ENCODE results near the gene MYO1D.

The MYO1D gene

DNA sequence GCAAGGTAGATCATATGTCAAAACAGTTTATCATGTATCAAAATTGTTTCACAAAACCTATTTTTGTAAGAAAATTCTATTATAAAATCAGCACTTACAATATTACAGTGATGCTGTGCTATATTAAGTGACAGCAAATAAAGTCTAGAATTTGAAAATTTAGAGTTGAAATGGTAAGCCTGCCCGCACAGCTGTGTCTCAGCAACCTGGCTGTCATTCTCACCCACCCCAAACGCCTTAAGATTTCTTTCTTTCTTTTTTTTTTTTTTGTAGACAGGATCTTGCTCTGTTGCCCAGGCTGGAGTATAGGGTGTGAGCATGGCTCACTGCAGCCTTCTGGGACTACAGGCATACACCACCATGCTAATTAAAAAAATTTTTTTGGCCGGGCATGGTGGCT, 363.3 kb downstream of the MYO1D start:
- Histone ChIP-seq H3K27ac (ENCODE audit: low read length) (no peak overlapping the region), H4K20me1 (ENCODE audit: insufficient read depth, low read length) (peaks cover 32% of the 10 kb centered on the region), H3K9ac (ENCODE audit: low read length) (no peak overlapping the region), H3K4me1 (ENCODE audit: low read length) (peaks cover 43% of the 10 kb centered on the region), H3K27me3 (ENCODE audit: low read depth, low read length) (peaks cover 12% of the 10 kb centered on the region), H3K4me3 (ENCODE audit: low read length) (no peak overlapping the region), H3K36me3 (replicated peaks; ENCODE audit: low read depth, low read length) (peaks cover 5% of the 10 kb centered on the region), H3K4me2 (ENCODE audit: low read length) (no peak overlapping the region), H3K79me2 (ENCODE audit: low read length) (no peaks in the 10 kb centered on the region), H3K9me3 (ENCODE audit: insufficient read depth, low read length) (no peaks in the 10 kb centered on the region), H2AFZ (ENCODE audit: low read depth, low read length) (no peak overlapping the region)
- TF ChIP-seq EZH2phosphoT487 (IDR thresholded peaks at IDR 0.05; ENCODE audit: low read depth) = no peak
- TF ChIP-seq, protein P1, sequence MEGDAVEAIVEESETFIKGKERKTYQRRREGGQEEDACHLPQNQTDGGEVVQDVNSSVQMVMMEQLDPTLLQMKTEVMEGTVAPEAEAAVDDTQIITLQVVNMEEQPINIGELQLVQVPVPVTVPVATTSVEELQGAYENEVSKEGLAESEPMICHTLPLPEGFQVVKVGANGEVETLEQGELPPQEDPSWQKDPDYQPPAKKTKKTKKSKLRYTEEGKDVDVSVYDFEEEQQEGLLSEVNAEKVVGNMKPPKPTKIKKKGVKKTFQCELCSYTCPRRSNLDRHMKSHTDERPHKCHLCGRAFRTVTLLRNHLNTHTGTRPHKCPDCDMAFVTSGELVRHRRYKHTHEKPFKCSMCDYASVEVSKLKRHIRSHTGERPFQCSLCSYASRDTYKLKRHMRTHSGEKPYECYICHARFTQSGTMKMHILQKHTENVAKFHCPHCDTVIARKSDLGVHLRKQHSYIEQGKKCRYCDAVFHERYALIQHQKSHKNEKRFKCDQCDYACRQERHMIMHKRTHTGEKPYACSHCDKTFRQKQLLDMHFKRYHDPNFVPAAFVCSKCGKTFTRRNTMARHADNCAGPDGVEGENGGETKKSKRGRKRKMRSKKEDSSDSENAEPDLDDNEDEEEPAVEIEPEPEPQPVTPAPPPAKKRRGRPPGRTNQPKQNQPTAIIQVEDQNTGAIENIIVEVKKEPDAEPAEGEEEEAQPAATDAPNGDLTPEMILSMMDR (IDR thresholded peaks at IDR 0.05; ENCODE audit: low read depth, low read length) = no peak

DNA sequence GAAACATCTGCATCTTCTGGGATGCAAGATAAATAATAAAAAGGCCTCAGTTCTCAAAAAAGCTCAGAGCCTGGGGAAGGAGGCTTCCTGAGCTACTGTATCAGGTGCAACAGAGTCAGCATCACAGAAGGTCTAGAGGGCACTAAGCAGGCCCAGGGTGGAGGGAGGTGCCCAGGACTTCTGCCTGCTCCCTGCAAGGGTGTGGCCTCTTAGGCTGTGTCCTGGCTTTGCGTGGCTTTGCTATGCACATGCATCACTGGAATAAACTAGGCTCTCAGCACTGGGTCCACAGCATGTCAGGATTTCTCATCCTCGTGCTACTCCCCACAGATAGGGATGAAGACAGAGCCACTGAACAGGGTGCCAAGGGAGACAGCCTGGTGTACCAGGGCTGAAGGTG, 364.6 kb downstream of the MYO1D start:
- H3K27me3 ChIP-seq (ENCODE audit: low read depth, low read length) = peaks cover 6% of the 10 kb centered on the region; the same call in 1 of the 2 replicates
- no peak for TF ChIP-seq EZH2phosphoT487 (IDR thresholded peaks at IDR 0.05; ENCODE audit: low read depth)
- TF ChIP-seq, protein P1 (IDR thresholded peaks at IDR 0.05; ENCODE audit: low read depth, low read length) = no peak
- peaks cover 20% of the 10 kb centered on the region for H4K20me1 ChIP-seq (ENCODE audit: insufficient read depth, low read length)
- H3K36me3 ChIP-seq (replicated peaks; ENCODE audit: low read depth, low read length) = peaks cover 5% of the 10 kb centered on the region
- no peak overlapping the region for H2AFZ ChIP-seq (ENCODE audit: low read depth, low read length)
- H3K27ac ChIP-seq (ENCODE audit: low read length) = no peak overlapping the region
- H3K4me1 ChIP-seq (ENCODE audit: low read length) = peaks cover 41% of the 10 kb centered on the region
- H3K4me3 ChIP-seq (ENCODE audit: low read length) = no peak overlapping the region
- no peaks in the 10 kb centered on the region for H3K79me2 ChIP-seq (ENCODE audit: low read length)
- H3K9me3 ChIP-seq (ENCODE audit: insufficient read depth, low read length) = no peaks in the 10 kb centered on the region
- H3K9ac ChIP-seq (ENCODE audit: low read length) = no peak overlapping the region
- no peak overlapping the region for H3K4me2 ChIP-seq (ENCODE audit: low read length)

DNA sequence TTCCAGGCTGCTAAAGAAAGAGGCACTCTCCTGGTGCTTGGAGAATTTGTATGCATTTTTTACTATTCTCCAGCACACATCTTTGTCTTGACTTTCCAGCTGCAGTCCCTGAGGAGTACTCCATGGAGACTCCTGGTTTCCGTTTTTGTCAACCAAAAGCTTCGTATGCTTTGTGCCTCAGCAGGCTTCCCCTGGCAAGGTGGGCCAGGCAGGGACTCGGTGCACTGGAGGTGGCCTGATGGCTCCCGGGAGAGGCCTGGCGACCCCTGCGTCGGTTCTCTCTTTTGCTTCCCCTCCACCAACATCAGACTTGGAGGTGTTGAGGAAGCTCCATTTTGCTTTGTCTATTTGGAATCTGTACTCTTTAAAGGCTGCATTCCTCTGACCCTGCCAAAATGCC, 366.5 kb downstream of the MYO1D start:
- Histone ChIP-seq H3K79me2 (ENCODE audit: low read length) (no peaks in the 10 kb centered on the region), H4K20me1 (ENCODE audit: insufficient read depth, low read length) (0 out of 2 replicates have a peak, but pooled peaks cover 3% of the 10 kb centered on the region), H3K4me2 (ENCODE audit: low read length) (no peak overlapping the region), H3K4me3 (ENCODE audit: low read length) (no peak overlapping the region), H3K9ac (ENCODE audit: low read length) (no peak overlapping the region), H3K9me3 (ENCODE audit: insufficient read depth, low read length) (no peaks in the 10 kb centered on the region), H3K4me1 (ENCODE audit: low read length) (peaks cover 22% of the 10 kb centered on the region), H3K27me3 (ENCODE audit: low read depth, low read length) (no peaks in the 10 kb centered on the region), H3K27ac (ENCODE audit: low read length) (no peak overlapping the region), H3K36me3 (replicated peaks; ENCODE audit: low read depth, low read length) (peaks cover 5% of the 10 kb centered on the region), H2AFZ (ENCODE audit: low read depth, low read length) (no peak overlapping the region)
- TF ChIP-seq, protein P1 (IDR thresholded peaks at IDR 0.05; ENCODE audit: low read depth, low read length) = no peak
- no peak for TF ChIP-seq EZH2phosphoT487 (IDR thresholded peaks at IDR 0.05; ENCODE audit: low read depth)

DNA sequence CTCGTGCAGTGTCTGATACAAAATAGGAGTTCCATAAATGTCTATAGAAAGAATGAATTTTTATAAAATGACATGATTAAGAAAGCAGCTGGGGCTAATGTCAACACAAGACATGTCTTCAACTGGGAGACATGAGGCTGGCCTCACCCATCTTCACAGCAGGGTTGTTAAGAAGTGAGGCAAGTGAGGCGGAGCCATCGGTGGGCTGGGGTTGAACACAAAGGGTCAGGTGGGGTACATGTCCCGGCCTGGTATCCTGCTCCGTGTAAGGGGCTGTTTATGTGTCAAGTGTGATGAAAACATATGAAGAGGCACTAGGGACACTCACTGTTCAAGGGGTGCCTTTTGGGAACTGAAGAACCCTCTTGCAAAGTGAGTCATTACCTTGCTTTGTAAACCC, 368.0 kb downstream of the MYO1D start:
- H3K4me3 ChIP-seq (ENCODE audit: low read length) = no peak overlapping the region

More for the DNA sequence above, 368.0 kb downstream of the MYO1D start:
- Histone ChIP-seq H4K20me1 (ENCODE audit: insufficient read depth, low read length) (peaks cover 11% of the 10 kb centered on the region; the same call in 1 of the 2 replicates), H3K4me1 (ENCODE audit: low read length) (peaks cover 26% of the 10 kb centered on the region), H3K9ac (ENCODE audit: low read length) (no peak overlapping the region), H3K27ac (ENCODE audit: low read length) (no peak overlapping the region), H3K4me2 (ENCODE audit: low read length) (no peak overlapping the region), H3K27me3 (ENCODE audit: low read depth, low read length) (no peaks in the 10 kb centered on the region), H3K36me3 (replicated peaks; ENCODE audit: low read depth, low read length) (peaks cover 6% of the 10 kb centered on the region), H3K9me3 (ENCODE audit: insufficient read depth, low read length) (no peaks in the 10 kb centered on the region), H2AFZ (ENCODE audit: low read depth, low read length) (no peak overlapping the region), H3K79me2 (ENCODE audit: low read length) (no peaks in the 10 kb centered on the region)
- TF ChIP-seq EZH2phosphoT487 (IDR thresholded peaks at IDR 0.05; ENCODE audit: low read depth) = no peak
- TF ChIP-seq, protein P1 (IDR thresholded peaks at IDR 0.05; ENCODE audit: low read depth, low read length) = no peak

Measured in OCI-LY3 (cell line).